A549 (cell line): Measurements from ENCODE around the gene EPB41L2.

Source experiments
- EP300 ChIP-seq, 2 experiments: fragments of >200 bp; sonication (Bioruptor Twin); formaldehyde crosslinking; IDR thresholded peaks; 2 replicates in 1 of 2; 3 replicates in 1 of 2; pipeline ENCODE4 v1.6.1; 2016 to 2017
- ESRRA ChIP-seq: fragments of 150-350 bp; IDR thresholded peaks from 2 replicates; pipeline ENCODE4 v1.6.1; 2014; ENCODE audit warnings: mild to moderate bottlenecking, low read length, borderline replicate concordance
- POLR2A ChIP-seq: IDR thresholded peaks from 2 replicates; pipeline ENCODE4 v1.6.1; 2012; ENCODE audit warnings: mild to moderate bottlenecking, low read length
- POLR2AphosphoS2 ChIP-seq: conservative IDR thresholded peaks from 2 replicates; pipeline ENCODE4 v1.6.1; 2012; ENCODE audit warnings: low read length, improper control_type of control experiment, inconsistent platforms
- TP53 ChIP-seq: fragments of 250-450 bp; sonication (Bioruptor Pico); IDR thresholded peaks from 2 replicates; pipeline ENCODE4 v1.5.0; 2021; ENCODE audit warnings: mild to moderate bottlenecking, moderate library complexity
- TF ChIP-seq, protein P1 (sequence below): fragments of >200 bp; sonication (Bioruptor Twin); formaldehyde crosslinking; IDR thresholded peaks from 3 replicates; pipeline ENCODE4 v1.5.1; 2016
- TF ChIP-seq, protein P2 (sequence below): fragments of 450-650 bp; IDR thresholded peaks from 2 replicates; pipeline ENCODE4 v1.6.1; 2014; ENCODE audit warnings: antibody characterized with exemption
- TF ChIP-seq, protein P3 (sequence below): fragments of 200-600 bp; sonication (generic); IDR thresholded peaks from 2 replicates; pipeline ENCODE4 v1.6.1; 2016; ENCODE audit warnings: antibody characterized with exemption, mild to moderate bottlenecking, moderate library complexity
- TF ChIP-seq, protein P4 (sequence below): IDR thresholded peaks from 2 replicates; pipeline ENCODE4 v1.6.1; 2012
- TF ChIP-seq, protein P5 (sequence below): fragments of 250-450 bp; sonication (Bioruptor Pico); IDR thresholded peaks from 2 replicates; pipeline ENCODE4 v1.5.0; 2020; ENCODE audit warnings: low read depth, mild to moderate bottlenecking, moderate library complexity

DNA sequence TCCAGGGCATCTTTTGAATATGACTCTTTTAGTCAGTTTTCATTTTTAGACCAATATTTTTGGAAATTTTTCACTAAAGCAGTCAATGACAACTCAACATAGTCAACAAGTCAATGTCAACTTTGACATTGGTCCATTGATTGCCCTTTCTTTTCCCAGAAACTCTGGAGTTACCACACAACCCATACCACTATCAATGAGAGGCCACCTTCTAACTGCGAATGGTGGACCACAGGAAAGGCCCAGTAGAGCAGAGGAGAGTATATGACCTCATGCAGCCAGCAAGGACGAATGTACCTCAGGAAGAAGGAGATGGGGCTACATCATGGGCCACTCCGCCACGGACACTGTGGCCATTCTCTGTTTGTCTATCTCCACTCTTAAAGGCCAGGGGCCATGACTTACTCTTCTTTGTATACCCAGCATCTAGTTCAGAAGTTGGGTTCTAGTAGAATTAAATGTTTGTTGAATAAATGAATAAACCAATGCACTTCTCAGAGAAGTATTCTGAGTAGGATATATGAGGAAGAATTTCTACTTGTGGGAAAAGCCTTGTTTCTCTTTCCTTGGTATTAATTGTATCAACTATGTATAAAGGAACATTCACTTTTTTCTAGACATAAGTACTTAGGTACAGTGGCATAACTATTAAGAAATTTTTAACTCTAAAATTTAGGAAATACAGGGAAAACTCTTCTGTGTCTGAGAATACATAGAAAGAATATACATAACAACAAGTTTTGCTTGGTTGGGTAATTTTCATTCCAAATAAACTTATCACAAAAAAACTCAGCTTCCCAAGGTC, 236.4 kb downstream of the EPB41L2 start:
- TF ChIP-seq, protein P1, sequence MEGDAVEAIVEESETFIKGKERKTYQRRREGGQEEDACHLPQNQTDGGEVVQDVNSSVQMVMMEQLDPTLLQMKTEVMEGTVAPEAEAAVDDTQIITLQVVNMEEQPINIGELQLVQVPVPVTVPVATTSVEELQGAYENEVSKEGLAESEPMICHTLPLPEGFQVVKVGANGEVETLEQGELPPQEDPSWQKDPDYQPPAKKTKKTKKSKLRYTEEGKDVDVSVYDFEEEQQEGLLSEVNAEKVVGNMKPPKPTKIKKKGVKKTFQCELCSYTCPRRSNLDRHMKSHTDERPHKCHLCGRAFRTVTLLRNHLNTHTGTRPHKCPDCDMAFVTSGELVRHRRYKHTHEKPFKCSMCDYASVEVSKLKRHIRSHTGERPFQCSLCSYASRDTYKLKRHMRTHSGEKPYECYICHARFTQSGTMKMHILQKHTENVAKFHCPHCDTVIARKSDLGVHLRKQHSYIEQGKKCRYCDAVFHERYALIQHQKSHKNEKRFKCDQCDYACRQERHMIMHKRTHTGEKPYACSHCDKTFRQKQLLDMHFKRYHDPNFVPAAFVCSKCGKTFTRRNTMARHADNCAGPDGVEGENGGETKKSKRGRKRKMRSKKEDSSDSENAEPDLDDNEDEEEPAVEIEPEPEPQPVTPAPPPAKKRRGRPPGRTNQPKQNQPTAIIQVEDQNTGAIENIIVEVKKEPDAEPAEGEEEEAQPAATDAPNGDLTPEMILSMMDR: no peak
- TF ChIP-seq POLR2A (no peak), EP300 (IDR thresholded peaks at IDR 0.05) (no peak), TP53 (no peak), ESRRA (no peak), POLR2AphosphoS2 (no peak)
- TF ChIP-seq, protein P2, sequence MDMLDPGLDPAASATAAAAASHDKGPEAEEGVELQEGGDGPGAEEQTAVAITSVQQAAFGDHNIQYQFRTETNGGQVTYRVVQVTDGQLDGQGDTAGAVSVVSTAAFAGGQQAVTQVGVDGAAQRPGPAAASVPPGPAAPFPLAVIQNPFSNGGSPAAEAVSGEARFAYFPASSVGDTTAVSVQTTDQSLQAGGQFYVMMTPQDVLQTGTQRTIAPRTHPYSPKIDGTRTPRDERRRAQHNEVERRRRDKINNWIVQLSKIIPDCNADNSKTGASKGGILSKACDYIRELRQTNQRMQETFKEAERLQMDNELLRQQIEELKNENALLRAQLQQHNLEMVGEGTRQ: no peak
- TF ChIP-seq, protein P3, sequence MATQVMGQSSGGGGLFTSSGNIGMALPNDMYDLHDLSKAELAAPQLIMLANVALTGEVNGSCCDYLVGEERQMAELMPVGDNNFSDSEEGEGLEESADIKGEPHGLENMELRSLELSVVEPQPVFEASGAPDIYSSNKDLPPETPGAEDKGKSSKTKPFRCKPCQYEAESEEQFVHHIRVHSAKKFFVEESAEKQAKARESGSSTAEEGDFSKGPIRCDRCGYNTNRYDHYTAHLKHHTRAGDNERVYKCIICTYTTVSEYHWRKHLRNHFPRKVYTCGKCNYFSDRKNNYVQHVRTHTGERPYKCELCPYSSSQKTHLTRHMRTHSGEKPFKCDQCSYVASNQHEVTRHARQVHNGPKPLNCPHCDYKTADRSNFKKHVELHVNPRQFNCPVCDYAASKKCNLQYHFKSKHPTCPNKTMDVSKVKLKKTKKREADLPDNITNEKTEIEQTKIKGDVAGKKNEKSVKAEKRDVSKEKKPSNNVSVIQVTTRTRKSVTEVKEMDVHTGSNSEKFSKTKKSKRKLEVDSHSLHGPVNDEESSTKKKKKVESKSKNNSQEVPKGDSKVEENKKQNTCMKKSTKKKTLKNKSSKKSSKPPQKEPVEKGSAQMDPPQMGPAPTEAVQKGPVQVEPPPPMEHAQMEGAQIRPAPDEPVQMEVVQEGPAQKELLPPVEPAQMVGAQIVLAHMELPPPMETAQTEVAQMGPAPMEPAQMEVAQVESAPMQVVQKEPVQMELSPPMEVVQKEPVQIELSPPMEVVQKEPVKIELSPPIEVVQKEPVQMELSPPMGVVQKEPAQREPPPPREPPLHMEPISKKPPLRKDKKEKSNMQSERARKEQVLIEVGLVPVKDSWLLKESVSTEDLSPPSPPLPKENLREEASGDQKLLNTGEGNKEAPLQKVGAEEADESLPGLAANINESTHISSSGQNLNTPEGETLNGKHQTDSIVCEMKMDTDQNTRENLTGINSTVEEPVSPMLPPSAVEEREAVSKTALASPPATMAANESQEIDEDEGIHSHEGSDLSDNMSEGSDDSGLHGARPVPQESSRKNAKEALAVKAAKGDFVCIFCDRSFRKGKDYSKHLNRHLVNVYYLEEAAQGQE: no peak
- TF ChIP-seq, protein P4, sequence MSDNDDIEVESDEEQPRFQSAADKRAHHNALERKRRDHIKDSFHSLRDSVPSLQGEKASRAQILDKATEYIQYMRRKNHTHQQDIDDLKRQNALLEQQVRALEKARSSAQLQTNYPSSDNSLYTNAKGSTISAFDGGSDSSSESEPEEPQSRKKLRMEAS: no peak
- TF ChIP-seq, protein P5, sequence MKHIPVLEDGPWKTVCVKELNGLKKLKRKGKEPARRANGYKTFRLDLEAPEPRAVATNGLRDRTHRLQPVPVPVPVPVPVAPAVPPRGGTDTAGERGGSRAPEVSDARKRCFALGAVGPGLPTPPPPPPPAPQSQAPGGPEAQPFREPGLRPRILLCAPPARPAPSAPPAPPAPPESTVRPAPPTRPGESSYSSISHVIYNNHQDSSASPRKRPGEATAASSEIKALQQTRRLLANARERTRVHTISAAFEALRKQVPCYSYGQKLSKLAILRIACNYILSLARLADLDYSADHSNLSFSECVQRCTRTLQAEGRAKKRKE (CRISPR knock-in tag): no peak
